GM19099 (cell line): ENCODE data around the gene MIGA2.
A peak's percentile ranks its signal among the peaks of the same experiment; 100 is the strongest.

ENCODE experiments used
- POLR2A ChIP-seq: IDR thresholded peaks from 3 replicates; pipeline ENCODE4 v1.6.1; 2011; ENCODE audit warnings: low read depth; ENCODE audit not compliant: insufficient read length; ENCODE audit errors: extremely low read depth

The MIGA2 gene

GRCh38 chr9:129105857-129106694, 69.7 kb downstream of the MIGA2 start:
- TF ChIP-seq POLR2A, result no peak

GRCh38 chr9:129107651-129108050, 71.2 kb downstream of the MIGA2 start:
- TF ChIP-seq POLR2A, result no peak

- TF ChIP-seq POLR2A, result no peak
Measured at GRCh38 chr9:129108083-129108804, 71.8 kb downstream of the MIGA2 start.

DNA sequence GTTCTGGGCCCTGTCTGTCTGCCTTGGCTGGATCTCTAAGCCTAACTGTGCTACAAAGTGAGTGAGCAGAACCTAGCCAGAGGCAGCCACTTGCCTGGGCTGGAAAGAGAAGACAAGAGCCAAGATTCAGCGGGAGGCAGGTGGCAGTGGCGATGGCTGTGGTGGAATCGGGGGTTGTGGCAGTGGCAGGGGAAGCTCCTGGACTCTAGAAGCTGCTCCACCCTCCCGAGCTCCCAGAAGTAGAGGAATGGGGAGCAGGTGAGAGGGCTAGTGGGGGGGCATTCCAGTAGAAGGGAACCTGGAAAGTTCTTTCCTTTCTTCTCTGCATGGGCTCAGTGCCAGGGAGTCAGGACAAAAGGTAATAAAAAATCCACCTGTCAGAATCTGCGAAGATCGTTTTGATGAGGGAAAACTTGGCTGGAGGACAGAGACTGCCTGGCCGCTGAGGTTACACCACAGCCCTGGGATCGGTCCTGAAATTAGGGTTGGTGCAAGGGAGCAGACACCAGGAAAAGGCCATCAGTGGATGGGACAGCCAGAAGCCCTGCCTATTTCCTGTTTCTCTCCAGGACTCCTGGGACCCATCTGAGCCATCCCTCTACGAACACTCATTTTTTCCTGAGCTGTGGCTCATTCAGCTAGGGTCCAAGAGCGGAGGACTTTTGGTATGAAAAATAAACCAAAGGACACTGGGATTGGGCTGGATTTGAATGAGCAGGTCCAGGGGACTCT, 72.5 kb downstream of the MIGA2 start:
- TF ChIP-seq POLR2A, result no peak

DNA sequence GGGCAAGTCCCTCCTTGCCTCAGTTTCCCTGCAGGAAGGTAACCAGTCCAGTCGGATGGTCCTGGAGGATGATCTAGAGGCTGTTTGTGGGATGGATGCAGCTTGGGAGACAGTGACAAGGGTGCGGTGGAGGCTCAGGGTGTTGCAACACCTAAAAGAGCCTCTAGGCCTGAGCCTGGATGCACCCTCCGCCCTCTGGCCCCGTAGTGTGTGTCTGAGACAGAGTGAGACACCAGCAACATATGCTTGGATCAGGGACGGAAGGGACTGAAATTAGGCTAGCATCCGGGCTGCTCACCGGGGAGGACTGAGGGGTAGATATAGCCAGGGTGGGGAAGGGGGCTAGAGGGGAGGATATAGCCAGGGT, 73.1 kb downstream of the MIGA2 start:
- TF ChIP-seq POLR2A, result no peak

GRCh38 chr9:129109952-129110739, 73.7 kb downstream of the MIGA2 start:
- TF ChIP-seq POLR2A, result no peak

DNA sequence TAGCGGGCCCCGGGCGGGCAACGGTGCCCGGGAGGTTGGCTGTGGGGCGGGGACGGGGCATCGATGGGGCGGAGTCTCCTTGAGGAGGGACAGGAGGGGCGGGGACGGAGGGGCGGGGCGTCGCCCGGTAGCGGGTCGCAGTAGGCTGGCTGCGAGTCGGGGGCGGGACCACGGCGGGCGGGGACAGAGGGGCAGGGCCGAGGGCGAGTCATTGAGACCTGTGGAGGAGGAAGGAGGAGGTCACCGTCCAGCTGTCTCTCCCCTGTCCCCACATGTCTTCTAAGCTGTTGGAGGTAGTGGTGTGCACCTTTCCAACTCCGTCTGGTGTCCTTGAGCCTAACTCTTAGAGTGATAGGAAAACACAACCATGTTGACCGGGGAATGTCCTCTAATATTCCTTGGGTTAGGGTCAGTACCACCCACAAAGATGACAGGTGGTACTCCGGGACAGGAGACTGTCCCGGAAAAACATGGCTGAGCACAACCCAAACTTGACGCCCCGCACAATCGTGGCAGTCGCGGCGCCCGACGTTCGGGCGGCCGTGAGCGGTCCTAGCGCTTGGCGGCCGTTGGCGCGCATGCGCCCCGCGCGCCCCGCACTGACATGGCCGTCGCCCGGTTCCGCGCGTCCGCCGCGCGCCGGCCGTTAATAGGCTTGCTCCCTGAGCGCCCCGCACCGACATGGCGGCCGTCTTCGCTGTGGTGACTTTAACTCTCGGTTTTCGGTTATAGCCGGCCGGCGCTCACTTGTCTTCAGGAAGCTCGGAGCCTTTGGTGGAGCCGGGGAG, 74.5 kb downstream of the MIGA2 start, which contains the start of the genes CRAT and PTPA:
CRAT (minus strand) TSS at position 54 of the 788 bp plus-strand sequence. CDS start 284 bp downstream, outside the sequence.
PTPA (plus strand) TSS at position 676 of the 788 bp plus-strand sequence. CDS start 186 bp downstream, outside the sequence.
- peak; percentile 96 for TF ChIP-seq POLR2A

DNA sequence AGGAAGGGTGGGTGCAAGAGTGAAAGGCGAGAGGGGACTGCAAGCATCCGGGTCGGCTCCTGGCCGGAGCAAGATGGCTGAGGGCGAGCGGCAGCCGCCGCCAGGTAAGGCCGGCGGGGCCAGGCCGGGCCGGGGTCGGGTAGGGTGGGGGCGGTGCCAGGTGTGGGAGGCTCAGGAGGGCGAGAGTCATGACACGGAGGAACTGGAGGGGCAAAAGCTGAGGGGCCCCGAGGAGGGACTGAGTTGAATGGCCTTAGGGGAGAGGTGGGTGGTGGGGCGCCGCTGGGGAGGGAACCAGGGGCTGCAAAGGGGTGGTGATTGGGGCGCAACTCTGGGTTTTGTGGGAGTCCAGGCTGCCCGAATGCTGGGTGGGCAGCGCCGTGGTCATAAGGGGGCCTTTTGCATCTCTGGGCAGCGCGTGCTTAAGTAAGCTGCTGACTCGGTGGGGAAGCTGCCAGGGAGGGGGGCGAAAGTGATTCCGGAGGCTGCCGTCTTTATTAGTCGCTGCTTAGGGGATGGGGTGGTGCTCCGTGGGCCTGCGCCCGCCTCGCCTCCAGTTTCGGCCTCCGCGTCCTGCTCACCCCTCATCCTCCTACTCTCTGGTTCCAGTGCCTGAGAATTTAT, 75.2 kb downstream of the MIGA2 start:
- TF ChIP-seq POLR2A, result peak; percentile 54

GRCh38 chr9:129113645-129114304, 77.3 kb downstream of the MIGA2 start:
- TF ChIP-seq POLR2A, result no peak

- TF ChIP-seq POLR2A, result no peak
Measured at GRCh38 chr9:129118799-129119198, 82.4 kb downstream of the MIGA2 start.

DNA sequence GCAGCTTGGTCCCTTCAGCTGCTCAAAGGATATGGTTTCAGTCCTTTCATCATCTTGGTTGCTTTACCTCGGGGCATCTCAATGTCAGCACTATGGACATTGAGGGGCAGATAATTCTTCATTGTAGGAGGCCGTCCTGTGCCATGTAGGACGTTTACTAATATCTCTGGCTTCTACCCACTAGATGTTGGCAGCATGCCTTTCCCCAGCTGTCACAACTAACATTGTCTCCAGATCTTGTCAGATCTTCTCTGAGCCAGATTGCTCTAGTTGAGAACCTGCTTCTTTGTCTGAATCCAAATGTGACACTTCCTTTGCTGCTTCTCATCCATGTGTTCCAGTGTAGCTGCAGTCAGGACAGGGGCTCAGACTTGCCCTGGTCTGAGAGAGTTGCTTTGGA, 85.1 kb downstream of the MIGA2 start:
- no peak for TF ChIP-seq POLR2A
